ENCODE results near the gene COMMD8.

The COMMD8 gene

DNA sequence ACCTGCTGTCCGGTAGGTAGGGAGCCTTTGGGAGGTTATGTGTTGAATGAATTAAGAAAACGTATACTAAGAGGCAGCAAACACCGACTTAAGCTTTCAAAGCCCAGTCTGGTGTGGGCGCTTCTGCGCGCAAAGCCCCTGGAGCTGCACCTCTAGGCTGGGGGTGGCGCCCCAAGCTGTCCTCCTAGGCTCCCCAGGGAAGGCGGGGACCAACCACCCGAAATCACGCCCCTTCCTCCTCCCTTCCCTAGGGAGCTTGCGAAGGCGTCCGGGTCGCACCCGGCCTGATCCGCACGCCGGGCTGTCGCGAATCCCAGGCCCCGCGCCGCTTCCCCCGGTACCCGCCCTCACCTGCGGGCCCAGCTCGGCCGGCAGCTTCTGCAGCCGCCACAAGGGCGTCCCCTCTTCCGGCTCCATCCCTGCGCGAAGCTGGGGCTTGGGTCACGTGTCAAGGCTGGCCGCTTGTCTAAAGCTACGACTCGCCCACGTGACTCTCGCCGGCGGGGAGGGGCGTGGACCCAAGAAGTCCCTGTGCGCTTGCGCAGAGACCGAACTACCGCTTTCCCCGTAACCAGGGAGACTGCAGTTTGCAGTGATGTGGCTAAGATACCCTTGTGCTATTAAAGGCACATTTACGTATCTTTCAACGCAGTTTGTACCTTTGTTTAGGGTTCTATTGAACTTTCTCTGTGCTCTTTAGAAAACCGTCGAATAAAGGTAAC, at the start of gene COMMD8:
COMMD8 (minus strand) TSS at position 468 of the 722 bp plus-strand sequence; CDS start at position 417, 51 bp downstream.
- Histone ChIP-seq H3K4me1 (ENCODE audit: control insufficient read depth in 1 of 2, insufficient read depth in 2 of 2, low read length in 2 of 2) (peaks cover 6 to 11% of the 10 kb centered on the region in 2 donors), H3K4me3 (ENCODE audit: low read depth in 1 of 2, low read length in 2 of 2) (peak within 1 kb of the TSS; percentile 90 to 93), H3K27ac (ENCODE audit: low read length) (peak within 1 kb of the TSS; percentile 79), H3K36me3 (ENCODE audit: control insufficient read depth in 1 of 2, insufficient read depth in 2 of 2, low read length in 2 of 2) (peaks cover 0 to 8% of the 10 kb centered on the region in 2 donors), H3K9me3 (ENCODE audit: control insufficient read depth in 1 of 2, low read length in 2 of 2) (no peaks in the 10 kb centered on the region), H3K27me3 (ENCODE audit: low read depth, low read length) (no peaks in the 10 kb centered on the region)

DNA sequence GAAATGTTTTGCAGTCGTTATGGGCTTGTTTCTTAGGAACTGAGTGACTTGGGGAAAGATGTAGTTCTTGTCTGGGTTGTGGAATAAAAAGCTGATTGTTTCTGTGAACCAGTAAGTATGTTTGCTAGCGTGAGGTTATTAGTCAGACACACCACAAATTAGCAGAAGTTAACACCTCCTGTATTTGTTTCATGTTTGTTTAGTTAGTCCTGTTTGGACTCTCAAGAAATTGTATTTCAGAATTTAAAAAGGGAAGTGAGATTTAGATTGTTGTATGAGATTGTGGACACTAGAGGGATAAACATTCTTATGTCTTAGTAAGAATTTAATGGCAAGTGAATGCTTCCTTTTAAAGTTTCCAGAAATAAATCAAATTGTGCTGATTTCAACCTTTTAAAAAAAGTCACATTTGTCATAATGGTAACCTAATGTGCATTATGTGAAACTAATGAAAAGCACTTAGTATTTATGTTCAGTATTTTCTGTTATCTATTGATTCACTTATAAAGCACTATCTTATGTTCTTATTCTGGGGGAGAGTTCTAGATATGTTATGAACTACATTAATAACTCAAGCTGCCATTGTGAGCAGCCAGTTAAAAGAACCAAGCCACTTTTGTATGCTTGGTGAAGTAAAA, 47.1 kb upstream of the COMMD8 start:
- peaks cover 4 to 15% of the 10 kb centered on the region in 2 donors for H3K36me3 ChIP-seq (ENCODE audit: control insufficient read depth in 1 of 2, insufficient read depth in 2 of 2, low read length in 2 of 2)
- no peaks in the 10 kb centered on the region for H3K9me3 ChIP-seq (ENCODE audit: control insufficient read depth in 1 of 2, low read length in 2 of 2)
- no peak overlapping the region for H3K27ac ChIP-seq (ENCODE audit: low read length)
- no peak overlapping the region for H3K4me3 ChIP-seq (ENCODE audit: low read depth in 1 of 2, low read length in 2 of 2)
- H3K4me1 ChIP-seq (ENCODE audit: control insufficient read depth in 1 of 2, insufficient read depth in 2 of 2, low read length in 2 of 2) = peaks cover 0 to 9% of the 10 kb centered on the region in 2 donors
- H3K27me3 ChIP-seq (ENCODE audit: low read depth, low read length) = no peaks in the 10 kb centered on the region

DNA sequence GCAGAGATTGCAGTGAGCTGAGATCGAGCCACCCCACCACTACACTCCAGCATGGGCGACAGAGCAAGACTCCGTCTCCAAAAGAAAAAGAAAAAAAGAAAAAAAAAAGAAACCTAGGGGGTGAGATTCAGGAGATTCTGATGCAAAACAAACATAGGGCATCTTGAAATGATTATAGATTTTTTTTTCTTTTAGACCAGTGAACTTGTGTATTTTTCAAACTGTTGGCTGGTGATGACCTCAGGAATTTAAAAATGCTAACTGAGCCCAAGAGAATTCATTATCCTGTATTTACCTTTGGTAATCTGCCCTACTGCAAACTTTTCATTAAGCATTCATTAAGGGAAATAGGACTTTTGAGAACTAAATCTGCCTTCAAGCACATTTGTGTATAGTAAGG, 42.2 kb upstream of the COMMD8 start:
- Histone ChIP-seq H3K27me3 (ENCODE audit: low read depth, low read length) (no peaks in the 10 kb centered on the region), H3K27ac (ENCODE audit: low read length) (no peak overlapping the region), H3K4me3 (ENCODE audit: low read depth in 1 of 2, low read length in 2 of 2) (no peak overlapping the region), H3K4me1 (ENCODE audit: control insufficient read depth in 1 of 2, insufficient read depth in 2 of 2, low read length in 2 of 2) (peaks cover 0 to under 1% of the 10 kb centered on the region in 2 donors), H3K9me3 (ENCODE audit: control insufficient read depth in 1 of 2, low read length in 2 of 2) (no peaks in the 10 kb centered on the region), H3K36me3 (ENCODE audit: control insufficient read depth in 1 of 2, insufficient read depth in 2 of 2, low read length in 2 of 2) (no peaks in the 10 kb centered on the region)

DNA sequence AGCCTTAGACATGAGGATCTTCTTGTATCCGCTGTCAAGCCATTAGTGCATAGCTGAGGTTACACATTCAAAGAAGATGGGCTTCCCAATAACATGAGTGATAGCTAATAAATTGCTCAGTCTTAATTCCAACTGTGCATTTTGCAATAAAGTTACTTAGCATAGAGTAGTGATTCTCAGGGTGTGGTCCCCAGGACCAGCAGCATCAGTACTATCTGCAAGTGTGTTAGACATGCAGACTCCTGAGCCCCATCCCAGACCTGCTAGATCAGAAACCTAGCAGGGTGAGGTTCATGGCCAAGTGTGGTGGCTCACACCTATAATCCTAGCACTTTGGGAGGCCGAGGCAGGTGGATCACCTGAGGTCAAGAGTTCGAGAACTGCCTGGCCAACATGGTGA, 41.6 kb upstream of the COMMD8 start:
- Histone ChIP-seq H3K27ac (ENCODE audit: low read length) (no peak overlapping the region), H3K9me3 (ENCODE audit: control insufficient read depth in 1 of 2, low read length in 2 of 2) (no peaks in the 10 kb centered on the region), H3K36me3 (ENCODE audit: control insufficient read depth in 1 of 2, insufficient read depth in 2 of 2, low read length in 2 of 2) (no peaks in the 10 kb centered on the region), H3K4me1 (ENCODE audit: control insufficient read depth in 1 of 2, insufficient read depth in 2 of 2, low read length in 2 of 2) (peaks cover 0 to 4% of the 10 kb centered on the region in 2 donors), H3K27me3 (ENCODE audit: low read depth, low read length) (no peaks in the 10 kb centered on the region), H3K4me3 (ENCODE audit: low read depth in 1 of 2, low read length in 2 of 2) (no peak overlapping the region)

DNA sequence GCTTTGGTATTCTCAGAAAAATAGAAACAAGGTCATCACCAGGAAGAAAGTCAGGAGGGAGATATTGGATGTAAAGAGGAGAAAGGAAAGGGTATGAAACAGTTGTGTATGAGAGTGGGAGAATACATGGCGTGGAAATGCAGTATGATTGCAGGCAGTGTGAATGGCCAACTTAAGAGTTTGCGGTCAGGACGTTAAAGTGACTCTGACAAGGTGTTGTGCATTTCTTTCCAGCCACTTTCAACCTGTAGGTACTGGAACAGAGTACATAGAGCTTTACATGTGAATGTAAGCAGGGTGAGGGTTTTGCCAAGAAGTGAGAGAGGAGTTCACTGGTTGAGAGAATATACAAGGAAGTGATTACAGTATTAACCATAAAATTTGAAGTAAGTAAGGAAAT, 37.3 kb upstream of the COMMD8 start:
- Histone ChIP-seq H3K9me3 (ENCODE audit: control insufficient read depth in 1 of 2, low read length in 2 of 2) (no peaks in the 10 kb centered on the region), H3K4me3 (ENCODE audit: low read depth in 1 of 2, low read length in 2 of 2) (no peak overlapping the region), H3K36me3 (ENCODE audit: control insufficient read depth in 1 of 2, insufficient read depth in 2 of 2, low read length in 2 of 2) (no peaks in the 10 kb centered on the region), H3K27me3 (ENCODE audit: low read depth, low read length) (no peaks in the 10 kb centered on the region), H3K4me1 (ENCODE audit: control insufficient read depth in 1 of 2, insufficient read depth in 2 of 2, low read length in 2 of 2) (peaks cover 2 to 15% of the 10 kb centered on the region in 2 donors), H3K27ac (ENCODE audit: low read length) (no peak overlapping the region)

DNA sequence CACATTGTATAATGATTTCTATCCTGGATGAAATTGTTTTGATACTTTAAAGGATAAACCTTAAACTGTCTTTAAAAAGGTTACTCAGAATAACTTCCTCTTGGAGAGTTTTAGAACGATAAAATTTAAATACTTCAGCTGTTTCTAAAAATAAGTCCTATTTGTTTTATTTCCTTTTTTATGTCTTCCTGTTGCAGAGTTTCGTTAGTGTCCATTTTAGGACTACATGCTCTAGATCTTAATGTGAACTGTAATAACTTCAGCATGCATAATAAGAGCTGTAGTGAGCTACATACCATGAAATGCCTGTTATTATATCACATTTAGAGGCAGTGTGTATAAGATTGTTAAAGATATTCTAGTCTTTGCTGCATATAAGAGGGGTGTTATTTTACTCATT, 36.2 kb upstream of the COMMD8 start:
- Histone ChIP-seq H3K36me3 (ENCODE audit: control insufficient read depth in 1 of 2, insufficient read depth in 2 of 2, low read length in 2 of 2) (no peaks in the 10 kb centered on the region), H3K27ac (ENCODE audit: low read length) (no peak overlapping the region), H3K27me3 (ENCODE audit: low read depth, low read length) (no peaks in the 10 kb centered on the region), H3K9me3 (ENCODE audit: control insufficient read depth in 1 of 2, low read length in 2 of 2) (no peaks in the 10 kb centered on the region), H3K4me3 (ENCODE audit: low read depth in 1 of 2, low read length in 2 of 2) (no peak overlapping the region), H3K4me1 (ENCODE audit: control insufficient read depth in 1 of 2, insufficient read depth in 2 of 2, low read length in 2 of 2) (peaks cover 2 to 15% of the 10 kb centered on the region in 2 donors)

DNA sequence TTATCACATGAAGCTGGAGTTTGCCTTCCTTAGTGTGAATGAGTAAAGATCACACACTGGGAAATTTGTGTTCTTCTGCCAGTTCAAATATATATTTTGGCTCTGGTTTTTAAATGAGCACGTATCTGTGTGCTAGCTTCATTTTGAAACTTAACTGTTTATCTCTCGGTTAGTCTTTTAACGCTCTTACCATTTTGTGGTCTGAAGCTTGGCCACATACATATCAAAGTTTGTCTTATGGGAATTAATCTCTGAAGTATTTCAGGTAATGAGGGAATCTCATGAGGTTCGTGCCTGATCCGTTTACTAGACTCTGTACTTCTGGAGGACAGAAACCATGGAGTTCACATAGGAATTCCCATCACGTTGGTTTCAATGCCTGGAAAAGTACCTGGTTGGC, 35.4 kb upstream of the COMMD8 start:
- Histone ChIP-seq H3K27ac (ENCODE audit: low read length) (no peak overlapping the region), H3K4me1 (ENCODE audit: control insufficient read depth in 1 of 2, insufficient read depth in 2 of 2, low read length in 2 of 2) (peaks cover 2 to 15% of the 10 kb centered on the region in 2 donors), H3K27me3 (ENCODE audit: low read depth, low read length) (no peaks in the 10 kb centered on the region), H3K9me3 (ENCODE audit: control insufficient read depth in 1 of 2, low read length in 2 of 2) (no peaks in the 10 kb centered on the region), H3K36me3 (ENCODE audit: control insufficient read depth in 1 of 2, insufficient read depth in 2 of 2, low read length in 2 of 2) (no peaks in the 10 kb centered on the region), H3K4me3 (ENCODE audit: low read depth in 1 of 2, low read length in 2 of 2) (no peak overlapping the region)

DNA sequence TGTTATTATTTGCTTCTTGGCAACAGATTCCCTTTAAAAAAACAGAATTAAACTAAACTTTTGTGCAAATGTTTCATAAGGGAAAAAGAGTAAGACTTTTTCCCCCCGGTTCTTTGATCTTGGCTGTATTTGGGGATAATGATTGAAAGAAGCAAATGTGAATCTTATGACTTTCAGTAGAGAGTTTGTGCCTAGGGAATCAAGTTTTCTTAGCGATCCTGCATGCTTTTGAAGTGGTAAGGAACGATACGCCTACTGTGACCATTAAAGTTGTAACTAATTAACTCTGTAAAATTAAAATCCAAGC, 30.6 kb upstream of the COMMD8 start:
- Histone ChIP-seq H3K4me1 (ENCODE audit: control insufficient read depth in 1 of 2, insufficient read depth in 2 of 2, low read length in 2 of 2) (peaks cover 0 to 11% of the 10 kb centered on the region in 2 donors), H3K36me3 (ENCODE audit: control insufficient read depth in 1 of 2, insufficient read depth in 2 of 2, low read length in 2 of 2) (no peaks in the 10 kb centered on the region), H3K27ac (ENCODE audit: low read length) (no peak overlapping the region), H3K9me3 (ENCODE audit: control insufficient read depth in 1 of 2, low read length in 2 of 2) (no peaks in the 10 kb centered on the region), H3K27me3 (ENCODE audit: low read depth, low read length) (no peaks in the 10 kb centered on the region), H3K4me3 (ENCODE audit: low read depth in 1 of 2, low read length in 2 of 2) (no peak overlapping the region)

DNA sequence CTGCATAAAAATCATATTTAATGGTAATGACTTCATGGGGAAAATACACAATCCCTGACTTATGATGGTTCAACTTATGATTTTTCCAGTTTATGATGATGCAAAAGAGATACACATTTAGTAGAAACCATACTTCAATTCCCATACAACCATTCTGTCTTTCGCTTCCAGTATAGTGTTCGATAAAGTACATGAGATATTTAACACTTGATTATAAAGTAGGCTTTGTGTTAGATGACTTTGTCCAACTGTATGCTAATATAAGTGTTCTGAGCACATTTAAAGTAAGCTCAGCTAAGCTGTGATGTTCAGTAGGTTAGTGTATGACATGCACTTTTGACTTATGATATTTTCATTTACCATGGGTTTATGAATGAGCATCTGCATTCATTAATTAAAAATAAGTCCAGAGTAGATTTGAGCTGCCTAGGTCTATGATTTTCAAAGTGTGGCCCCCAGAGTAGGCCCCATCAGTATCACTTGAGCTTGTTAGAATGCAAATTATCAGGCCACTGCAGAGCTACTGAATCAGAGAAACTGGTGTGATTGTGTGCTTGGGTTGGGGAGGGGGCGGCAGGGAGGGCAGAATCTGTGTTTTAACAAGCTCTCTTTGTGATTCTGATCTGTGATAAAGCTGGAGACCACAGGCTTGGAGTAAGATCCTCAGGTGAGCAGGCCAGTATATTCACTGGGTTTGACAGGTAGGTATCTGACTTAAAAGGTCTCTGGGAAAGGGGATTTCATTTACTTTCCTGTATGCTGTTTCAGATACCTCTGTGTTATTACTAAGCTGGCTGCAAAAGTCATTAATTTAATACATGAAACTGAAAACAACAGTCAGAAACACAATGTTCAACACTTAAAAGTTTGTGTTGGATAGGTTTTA, 30.0 kb upstream of the COMMD8 start:
- Histone ChIP-seq H3K9me3 (ENCODE audit: control insufficient read depth in 1 of 2, low read length in 2 of 2) (no peaks in the 10 kb centered on the region), H3K27me3 (ENCODE audit: low read depth, low read length) (no peaks in the 10 kb centered on the region), H3K36me3 (ENCODE audit: control insufficient read depth in 1 of 2, insufficient read depth in 2 of 2, low read length in 2 of 2) (no peaks in the 10 kb centered on the region), H3K4me1 (ENCODE audit: control insufficient read depth in 1 of 2, insufficient read depth in 2 of 2, low read length in 2 of 2) (peaks cover 0 to 6% of the 10 kb centered on the region in 2 donors), H3K4me3 (ENCODE audit: low read depth in 1 of 2, low read length in 2 of 2) (no peak overlapping the region), H3K27ac (ENCODE audit: low read length) (no peak overlapping the region)

DNA sequence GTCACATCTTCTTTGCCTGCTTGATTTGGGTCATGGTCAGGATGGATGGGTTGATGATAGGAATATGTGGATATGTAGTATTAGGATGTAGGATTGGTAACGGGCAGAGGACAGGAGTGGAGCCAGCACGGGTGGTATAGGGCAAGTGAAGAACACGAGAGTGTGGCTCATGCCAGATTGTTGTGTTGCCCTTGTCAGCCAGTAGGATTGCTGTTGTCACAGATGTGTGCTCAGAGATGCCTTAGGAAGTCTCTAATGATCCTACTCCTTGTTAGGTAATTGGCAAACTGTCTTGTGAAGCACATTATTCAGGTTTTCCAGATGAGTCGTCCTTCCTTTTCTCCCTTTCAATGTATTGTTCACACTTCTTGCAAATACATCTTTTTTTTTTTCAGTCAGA, 27.0 kb upstream of the COMMD8 start:
- H3K36me3 ChIP-seq (ENCODE audit: control insufficient read depth in 1 of 2, insufficient read depth in 2 of 2, low read length in 2 of 2) = no peaks in the 10 kb centered on the region
- no peaks in the 10 kb centered on the region for H3K9me3 ChIP-seq (ENCODE audit: control insufficient read depth in 1 of 2, low read length in 2 of 2)
- peak overlapping the region in 1 of 2 donors; percentile 8 for H3K4me3 ChIP-seq (ENCODE audit: low read depth in 1 of 2, low read length in 2 of 2)
- peaks cover 7 to 13% of the 10 kb centered on the region in 2 donors for H3K4me1 ChIP-seq (ENCODE audit: control insufficient read depth in 1 of 2, insufficient read depth in 2 of 2, low read length in 2 of 2)
- H3K27me3 ChIP-seq (ENCODE audit: low read depth, low read length) = no peaks in the 10 kb centered on the region
- H3K27ac ChIP-seq (ENCODE audit: low read length) = no peak overlapping the region

DNA sequence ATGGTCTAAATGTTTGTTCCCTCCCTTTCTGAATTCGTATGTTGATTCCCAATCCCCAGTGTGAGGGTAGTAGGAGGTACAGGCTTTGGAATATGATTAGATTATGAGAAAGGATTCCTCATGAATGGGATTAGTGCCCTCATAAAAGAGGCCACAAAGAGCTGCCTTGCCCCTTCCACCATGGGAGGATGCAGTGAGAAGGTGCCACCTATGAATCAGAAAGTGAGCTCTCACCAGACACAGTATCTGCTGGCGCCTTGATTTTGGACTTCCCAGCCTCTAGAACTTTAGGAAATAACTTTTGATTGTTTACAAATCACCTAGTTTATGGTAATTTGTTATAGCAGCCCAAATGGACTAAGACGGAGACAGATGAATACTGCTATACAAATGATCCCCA, 25.2 kb upstream of the COMMD8 start:
- H3K4me3 ChIP-seq (ENCODE audit: low read depth in 1 of 2, low read length in 2 of 2) = no peak overlapping the region
- no peak overlapping the region for H3K27ac ChIP-seq (ENCODE audit: low read length)
- no peaks in the 10 kb centered on the region for H3K27me3 ChIP-seq (ENCODE audit: low read depth, low read length)
- no peaks in the 10 kb centered on the region for H3K9me3 ChIP-seq (ENCODE audit: control insufficient read depth in 1 of 2, low read length in 2 of 2)
- H3K4me1 ChIP-seq (ENCODE audit: control insufficient read depth in 1 of 2, insufficient read depth in 2 of 2, low read length in 2 of 2) = peaks cover 10 to 13% of the 10 kb centered on the region in 2 donors
- no peaks in the 10 kb centered on the region for H3K36me3 ChIP-seq (ENCODE audit: control insufficient read depth in 1 of 2, insufficient read depth in 2 of 2, low read length in 2 of 2)
